Breast epithelium (tissue), 3 donors: ENCODE measurements around the gene CIB2.

Experiments used
- POLR2A ChIP-seq: fragments of 450-650 bp; IDR thresholded peaks from one replicate; pipeline ENCODE4 v1.6.1; 2016; ENCODE audit warnings: antibody characterized with exemption, mild to moderate bottlenecking, moderate library complexity
- POLR2AphosphoS5 ChIP-seq, 3 donors: sonication (generic); formaldehyde crosslinking; IDR thresholded peaks; one replicate each; pipeline ENCODE4 v1.6.1; 2017; ENCODE audit warnings: antibody characterized with exemption in 3 of 3
- TF ChIP-seq, protein P1 (sequence below), 3 donors: fragments of 450-650 bp; IDR thresholded peaks; one replicate each; pipeline ENCODE4 v1.5.1; 2016 to 2017; ENCODE audit warnings: antibody characterized with exemption in 3 of 3, mild to moderate bottlenecking in 3 of 3, moderate library complexity in 3 of 3

DNA sequence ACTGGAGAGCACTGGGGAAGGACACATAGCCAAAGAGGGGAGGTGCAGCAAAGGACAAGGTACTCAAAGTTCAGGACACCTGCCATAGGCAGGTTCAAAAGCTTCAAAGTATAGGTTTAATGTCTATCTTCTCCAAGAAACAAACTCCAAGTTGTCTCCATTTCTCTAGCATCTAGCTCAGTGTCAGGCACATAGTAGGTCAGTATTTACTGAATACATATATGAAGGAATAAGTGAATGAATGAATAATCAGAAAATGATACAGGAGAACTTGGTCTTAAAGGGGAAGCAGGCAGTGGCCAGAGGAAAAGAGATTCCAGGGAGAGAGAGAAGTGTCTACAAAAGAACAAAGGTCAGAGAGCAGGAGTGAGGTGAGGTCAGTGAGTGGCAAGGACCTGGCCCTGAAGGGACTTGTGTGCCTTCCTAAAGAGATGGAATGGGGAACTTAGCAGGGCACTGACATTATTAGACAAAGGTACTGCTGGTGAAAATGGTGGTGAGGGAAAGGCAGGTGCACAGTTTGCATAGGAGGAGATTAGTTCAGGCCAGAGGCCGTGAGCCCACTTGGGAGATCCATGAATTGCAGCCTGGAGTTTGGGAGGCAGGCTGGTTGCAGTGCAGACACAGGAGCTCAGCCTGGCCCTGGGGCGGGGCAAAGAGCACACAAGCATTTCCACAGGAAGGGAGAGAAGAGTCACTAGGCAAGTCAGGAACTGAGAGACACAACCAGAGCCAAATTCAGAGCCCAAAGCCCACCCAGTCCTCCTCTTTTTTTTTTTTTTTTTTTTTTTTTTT is 75.1 kb downstream of the CIB2 start:
- TF ChIP-seq, protein P1, sequence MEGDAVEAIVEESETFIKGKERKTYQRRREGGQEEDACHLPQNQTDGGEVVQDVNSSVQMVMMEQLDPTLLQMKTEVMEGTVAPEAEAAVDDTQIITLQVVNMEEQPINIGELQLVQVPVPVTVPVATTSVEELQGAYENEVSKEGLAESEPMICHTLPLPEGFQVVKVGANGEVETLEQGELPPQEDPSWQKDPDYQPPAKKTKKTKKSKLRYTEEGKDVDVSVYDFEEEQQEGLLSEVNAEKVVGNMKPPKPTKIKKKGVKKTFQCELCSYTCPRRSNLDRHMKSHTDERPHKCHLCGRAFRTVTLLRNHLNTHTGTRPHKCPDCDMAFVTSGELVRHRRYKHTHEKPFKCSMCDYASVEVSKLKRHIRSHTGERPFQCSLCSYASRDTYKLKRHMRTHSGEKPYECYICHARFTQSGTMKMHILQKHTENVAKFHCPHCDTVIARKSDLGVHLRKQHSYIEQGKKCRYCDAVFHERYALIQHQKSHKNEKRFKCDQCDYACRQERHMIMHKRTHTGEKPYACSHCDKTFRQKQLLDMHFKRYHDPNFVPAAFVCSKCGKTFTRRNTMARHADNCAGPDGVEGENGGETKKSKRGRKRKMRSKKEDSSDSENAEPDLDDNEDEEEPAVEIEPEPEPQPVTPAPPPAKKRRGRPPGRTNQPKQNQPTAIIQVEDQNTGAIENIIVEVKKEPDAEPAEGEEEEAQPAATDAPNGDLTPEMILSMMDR (IDR thresholded peaks at IDR 0.05), result no peak
- TF ChIP-seq POLR2AphosphoS5 (IDR thresholded peaks at IDR 0.05) (no peak), POLR2A (no peak)
